Right atrium auricular region (tissue), 2 donors: ENCODE measurements around the gene USP17L19. TPM values are rescaled to one million over a fixed set of nuclear protein-coding genes. Genes with fewer than 3 reads are reported as not detected.
"Not testable (repeated sequence)": the region's sequence is repeated elsewhere in the genome, so short reads cannot be mapped to it uniquely, and the experiment has no call there.

ENCODE experiments used
- DNase-seq: peaks from one replicate; pipeline ENCODE4 v3.0.0-alpha.2; 2019; ENCODE audit warnings: low spot score
- H3K27ac ChIP-seq, 2 donors: fragments of 200-600 bp; sonication (generic); 1 replicate in 1 of 2; 2 replicates in 1 of 2; pipeline ENCODE4 v1.5.1; 2016 to 2019
- H3K27me3 ChIP-seq, 2 donors: fragments of 200-600 bp; sonication (generic); one replicate each; pipeline versions ENCODE4 v1.5.1 to v1.6.0; 2017 to 2019
- H3K36me3 ChIP-seq: fragments of 200-600 bp; sonication (generic); one replicate; pipeline ENCODE4 v1.5.1; 2016
- H3K4me1 ChIP-seq, 2 donors: fragments of 200-600 bp; sonication (generic); one replicate each; pipeline versions ENCODE4 v1.5.1 to v1.6.0; 2017 to 2019
- H3K4me3 ChIP-seq, 2 donors: fragments of 200-600 bp; sonication (generic); 1 replicate in 1 of 2; 2 replicates in 1 of 2; pipeline ENCODE4 v1.5.1; 2017 to 2019; ENCODE audit warnings: mild to moderate bottlenecking in 1 of 2, moderate library complexity in 1 of 2
- H3K9me3 ChIP-seq, 2 donors: fragments of 200-600 bp; sonication (generic); one replicate each; pipeline ENCODE4 v1.5.1; 2019
- total RNA-seq, 2 donors: library from RNA; depleted of rRNA; stranded (reverse); fragments of >200 nt; gene quantifications; one replicate each; pipeline ENCODE4 v1.1.0, GENCODE V29; 2016

The USP17L19 gene
- total RNA-seq, result not detected

GRCh38 chr4:9253078-9253477 lies at the start of gene USP17L19:
Gene USP17L19, plus strand, starts transcription at chr4:9253378. Its CDS starts 0 bp downstream, at chr4:9253378.
- not testable (repeated sequence) for DNase-seq, H3K27ac ChIP-seq, H3K27me3 ChIP-seq, H3K36me3 ChIP-seq, H3K4me3 ChIP-seq, H3K4me1 ChIP-seq, H3K9me3 ChIP-seq

GRCh38 chr4:9210357-9210756 lies 42.8 kb upstream of the USP17L19 start, which contains the start of gene USP17L10:
Gene USP17L10, plus strand, starts transcription at chr4:9210657. Its CDS starts 0 bp downstream, at chr4:9210657.
- not testable (repeated sequence) for H3K4me3 ChIP-seq, H3K27ac ChIP-seq, DNase-seq, H3K4me1 ChIP-seq, H3K9me3 ChIP-seq, H3K36me3 ChIP-seq, H3K27me3 ChIP-seq

GRCh38 chr4:9214701-9215100 lies 38.5 kb upstream of the USP17L19 start:
- DNase-seq, result peak; percentile 52
- not testable (repeated sequence) for H3K4me1 ChIP-seq, H3K4me3 ChIP-seq, H3K36me3 ChIP-seq, H3K27me3 ChIP-seq, H3K27ac ChIP-seq, H3K9me3 ChIP-seq

- DNase-seq, H3K4me1 ChIP-seq, H3K4me3 ChIP-seq, H3K27ac ChIP-seq, H3K9me3 ChIP-seq, H3K36me3 ChIP-seq, H3K27me3 ChIP-seq: not testable (repeated sequence)
Measured at GRCh38 chr4:9215105-9215504, 38.1 kb upstream of the USP17L19 start, which contains the start of gene USP17L11. Gene USP17L11, plus strand, starts transcription at chr4:9215405. Its CDS starts 0 bp downstream, at chr4:9215405.

- DNase-seq, H3K36me3 ChIP-seq, H3K4me1 ChIP-seq, H3K27ac ChIP-seq, H3K9me3 ChIP-seq, H3K27me3 ChIP-seq, H3K4me3 ChIP-seq: not testable (repeated sequence)
Measured at GRCh38 chr4:9219852-9220251, 33.3 kb upstream of the USP17L19 start, which contains the start of gene USP17L12. Gene USP17L12, plus strand, starts transcription at chr4:9220152. Its CDS starts 0 bp downstream, at chr4:9220152.

- H3K4me1 ChIP-seq, H3K27me3 ChIP-seq, H3K4me3 ChIP-seq, H3K9me3 ChIP-seq, H3K27ac ChIP-seq, DNase-seq, H3K36me3 ChIP-seq: not testable (repeated sequence)
Measured at GRCh38 chr4:9224596-9224995, 28.6 kb upstream of the USP17L19 start, which contains the start of gene USP17L13. Gene USP17L13, plus strand, starts transcription at chr4:9224896. Its CDS starts 0 bp downstream, at chr4:9224896.

- H3K36me3 ChIP-seq, H3K4me3 ChIP-seq, H3K9me3 ChIP-seq, H3K4me1 ChIP-seq, H3K27me3 ChIP-seq, H3K27ac ChIP-seq: not testable (repeated sequence)
- DNase-seq, result peak; percentile 55
Measured at GRCh38 chr4:9230249-9230648, 22.9 kb upstream of the USP17L19 start.

GRCh38 chr4:9234085-9234484 lies 19.1 kb upstream of the USP17L19 start, which contains the start of gene USP17L15:
Gene USP17L15, plus strand, starts transcription at chr4:9234385. Its CDS starts 0 bp downstream, at chr4:9234385.
- not testable (repeated sequence) for H3K27me3 ChIP-seq, H3K4me1 ChIP-seq, H3K4me3 ChIP-seq, H3K27ac ChIP-seq, DNase-seq, H3K9me3 ChIP-seq, H3K36me3 ChIP-seq

GRCh38 chr4:9238461-9238860 lies 14.7 kb upstream of the USP17L19 start:
- H3K27me3 ChIP-seq, H3K9me3 ChIP-seq, H3K36me3 ChIP-seq, H3K4me1 ChIP-seq, H3K4me3 ChIP-seq, H3K27ac ChIP-seq, DNase-seq: not testable (repeated sequence)

GRCh38 chr4:9243579-9243978 lies 9.6 kb upstream of the USP17L19 start, which contains the start of gene USP17L17:
Gene USP17L17, plus strand, starts transcription at chr4:9243879. Its CDS starts 0 bp downstream, at chr4:9243879.
- not testable (repeated sequence) for H3K4me3 ChIP-seq, H3K9me3 ChIP-seq, H3K4me1 ChIP-seq, H3K27ac ChIP-seq, H3K36me3 ChIP-seq, DNase-seq, H3K27me3 ChIP-seq

GRCh38 chr4:9247953-9248680 lies 5.1 kb upstream of the USP17L19 start, which contains the start of gene USP17L18:
Gene USP17L18, plus strand, starts transcription at chr4:9248630. Its CDS starts 0 bp downstream, at chr4:9248630.
- not testable (repeated sequence) for H3K4me3 ChIP-seq, H3K9me3 ChIP-seq, H3K36me3 ChIP-seq, H3K27ac ChIP-seq, H3K4me1 ChIP-seq, H3K27me3 ChIP-seq
- peak; percentile 57 for DNase-seq

- not testable (repeated sequence) for H3K9me3 ChIP-seq, H3K36me3 ChIP-seq, DNase-seq, H3K4me1 ChIP-seq, H3K27ac ChIP-seq, H3K27me3 ChIP-seq, H3K4me3 ChIP-seq
Measured at GRCh38 chr4:9257824-9258223, 4.6 kb downstream of the USP17L19 start, which contains the start of gene USP17L20. Gene USP17L20, plus strand, starts transcription at chr4:9258124. Its CDS starts 0 bp downstream, at chr4:9258124.

GRCh38 chr4:9262572-9262971 lies 9.4 kb downstream of the USP17L19 start, which contains the start of gene USP17L21:
Gene USP17L21, plus strand, starts transcription at chr4:9262872. Its CDS starts 0 bp downstream, at chr4:9262872.
- H3K36me3 ChIP-seq, H3K4me3 ChIP-seq, H3K27me3 ChIP-seq, H3K27ac ChIP-seq, H3K4me1 ChIP-seq, DNase-seq, H3K9me3 ChIP-seq: not testable (repeated sequence)

- H3K4me3 ChIP-seq, DNase-seq, H3K4me1 ChIP-seq, H3K36me3 ChIP-seq, H3K27ac ChIP-seq, H3K9me3 ChIP-seq, H3K27me3 ChIP-seq: not testable (repeated sequence)
Measured at GRCh38 chr4:9267319-9267718, 14.1 kb downstream of the USP17L19 start, which contains the start of gene USP17L22. Gene USP17L22, plus strand, starts transcription at chr4:9267619. Its CDS starts 0 bp downstream, at chr4:9267619.

GRCh38 chr4:9271719-9272118 lies 18.5 kb downstream of the USP17L19 start:
- not testable (repeated sequence) for H3K36me3 ChIP-seq, H3K27ac ChIP-seq, H3K27me3 ChIP-seq, H3K4me3 ChIP-seq, H3K4me1 ChIP-seq, H3K9me3 ChIP-seq
- DNase-seq, result peak; percentile 82
